ENCODE data around the gene CERS4. TPM values are rescaled to one million over a fixed set of nuclear protein-coding genes. Genes with fewer than 3 reads are reported as not detected.

The CERS4 gene
- total and polyA plus RNA-seq, 2 of the 8 experiments (the other 6 are each of a cell fraction or from before 2014, with no cell fraction given) = 88.2 to 179 TPM

GRCh38 chr19:8168537-8168936 is 40.6 kb upstream of the CERS4 start (continued):
- TF ChIP-seq, protein P1, sequence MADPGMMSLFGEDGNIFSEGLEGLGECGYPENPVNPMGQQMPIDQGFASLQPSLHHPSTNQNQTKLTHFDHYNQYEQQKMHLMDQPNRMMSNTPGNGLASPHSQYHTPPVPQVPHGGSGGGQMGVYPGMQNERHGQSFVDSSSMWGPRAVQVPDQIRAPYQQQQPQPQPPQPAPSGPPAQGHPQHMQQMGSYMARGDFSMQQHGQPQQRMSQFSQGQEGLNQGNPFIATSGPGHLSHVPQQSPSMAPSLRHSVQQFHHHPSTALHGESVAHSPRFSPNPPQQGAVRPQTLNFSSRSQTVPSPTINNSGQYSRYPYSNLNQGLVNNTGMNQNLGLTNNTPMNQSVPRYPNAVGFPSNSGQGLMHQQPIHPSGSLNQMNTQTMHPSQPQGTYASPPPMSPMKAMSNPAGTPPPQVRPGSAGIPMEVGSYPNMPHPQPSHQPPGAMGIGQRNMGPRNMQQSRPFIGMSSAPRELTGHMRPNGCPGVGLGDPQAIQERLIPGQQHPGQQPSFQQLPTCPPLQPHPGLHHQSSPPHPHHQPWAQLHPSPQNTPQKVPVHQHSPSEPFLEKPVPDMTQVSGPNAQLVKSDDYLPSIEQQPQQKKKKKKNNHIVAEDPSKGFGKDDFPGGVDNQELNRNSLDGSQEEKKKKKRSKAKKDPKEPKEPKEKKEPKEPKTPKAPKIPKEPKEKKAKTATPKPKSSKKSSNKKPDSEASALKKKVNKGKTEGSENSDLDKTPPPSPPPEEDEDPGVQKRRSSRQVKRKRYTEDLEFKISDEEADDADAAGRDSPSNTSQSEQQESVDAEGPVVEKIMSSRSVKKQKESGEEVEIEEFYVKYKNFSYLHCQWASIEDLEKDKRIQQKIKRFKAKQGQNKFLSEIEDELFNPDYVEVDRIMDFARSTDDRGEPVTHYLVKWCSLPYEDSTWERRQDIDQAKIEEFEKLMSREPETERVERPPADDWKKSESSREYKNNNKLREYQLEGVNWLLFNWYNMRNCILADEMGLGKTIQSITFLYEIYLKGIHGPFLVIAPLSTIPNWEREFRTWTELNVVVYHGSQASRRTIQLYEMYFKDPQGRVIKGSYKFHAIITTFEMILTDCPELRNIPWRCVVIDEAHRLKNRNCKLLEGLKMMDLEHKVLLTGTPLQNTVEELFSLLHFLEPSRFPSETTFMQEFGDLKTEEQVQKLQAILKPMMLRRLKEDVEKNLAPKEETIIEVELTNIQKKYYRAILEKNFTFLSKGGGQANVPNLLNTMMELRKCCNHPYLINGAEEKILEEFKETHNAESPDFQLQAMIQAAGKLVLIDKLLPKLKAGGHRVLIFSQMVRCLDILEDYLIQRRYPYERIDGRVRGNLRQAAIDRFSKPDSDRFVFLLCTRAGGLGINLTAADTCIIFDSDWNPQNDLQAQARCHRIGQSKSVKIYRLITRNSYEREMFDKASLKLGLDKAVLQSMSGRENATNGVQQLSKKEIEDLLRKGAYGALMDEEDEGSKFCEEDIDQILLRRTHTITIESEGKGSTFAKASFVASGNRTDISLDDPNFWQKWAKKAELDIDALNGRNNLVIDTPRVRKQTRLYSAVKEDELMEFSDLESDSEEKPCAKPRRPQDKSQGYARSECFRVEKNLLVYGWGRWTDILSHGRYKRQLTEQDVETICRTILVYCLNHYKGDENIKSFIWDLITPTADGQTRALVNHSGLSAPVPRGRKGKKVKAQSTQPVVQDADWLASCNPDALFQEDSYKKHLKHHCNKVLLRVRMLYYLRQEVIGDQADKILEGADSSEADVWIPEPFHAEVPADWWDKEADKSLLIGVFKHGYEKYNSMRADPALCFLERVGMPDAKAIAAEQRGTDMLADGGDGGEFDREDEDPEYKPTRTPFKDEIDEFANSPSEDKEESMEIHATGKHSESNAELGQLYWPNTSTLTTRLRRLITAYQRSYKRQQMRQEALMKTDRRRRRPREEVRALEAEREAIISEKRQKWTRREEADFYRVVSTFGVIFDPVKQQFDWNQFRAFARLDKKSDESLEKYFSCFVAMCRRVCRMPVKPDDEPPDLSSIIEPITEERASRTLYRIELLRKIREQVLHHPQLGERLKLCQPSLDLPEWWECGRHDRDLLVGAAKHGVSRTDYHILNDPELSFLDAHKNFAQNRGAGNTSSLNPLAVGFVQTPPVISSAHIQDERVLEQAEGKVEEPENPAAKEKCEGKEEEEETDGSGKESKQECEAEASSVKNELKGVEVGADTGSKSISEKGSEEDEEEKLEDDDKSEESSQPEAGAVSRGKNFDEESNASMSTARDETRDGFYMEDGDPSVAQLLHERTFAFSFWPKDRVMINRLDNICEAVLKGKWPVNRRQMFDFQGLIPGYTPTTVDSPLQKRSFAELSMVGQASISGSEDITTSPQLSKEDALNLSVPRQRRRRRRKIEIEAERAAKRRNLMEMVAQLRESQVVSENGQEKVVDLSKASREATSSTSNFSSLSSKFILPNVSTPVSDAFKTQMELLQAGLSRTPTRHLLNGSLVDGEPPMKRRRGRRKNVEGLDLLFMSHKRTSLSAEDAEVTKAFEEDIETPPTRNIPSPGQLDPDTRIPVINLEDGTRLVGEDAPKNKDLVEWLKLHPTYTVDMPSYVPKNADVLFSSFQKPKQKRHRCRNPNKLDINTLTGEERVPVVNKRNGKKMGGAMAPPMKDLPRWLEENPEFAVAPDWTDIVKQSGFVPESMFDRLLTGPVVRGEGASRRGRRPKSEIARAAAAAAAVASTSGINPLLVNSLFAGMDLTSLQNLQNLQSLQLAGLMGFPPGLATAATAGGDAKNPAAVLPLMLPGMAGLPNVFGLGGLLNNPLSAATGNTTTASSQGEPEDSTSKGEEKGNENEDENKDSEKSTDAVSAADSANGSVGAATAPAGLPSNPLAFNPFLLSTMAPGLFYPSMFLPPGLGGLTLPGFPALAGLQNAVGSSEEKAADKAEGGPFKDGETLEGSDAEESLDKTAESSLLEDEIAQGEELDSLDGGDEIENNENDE (IDR thresholded peaks at IDR 0.05; ENCODE audit: insufficient replicate concordance, low read length) = no peak
- TF ChIP-seq POLR2A (IDR thresholded peaks at IDR 0.05; ENCODE audit: control extremely low read depth in 1 of 2, low read depth in 2 of 2, low read length in 2 of 2) = no peak
- TF ChIP-seq CBX8 (IDR thresholded peaks at IDR 0.05; ENCODE audit: borderline replicate concordance, low read depth, low read length) = no peak
- no peak for TF ChIP-seq SAP30 (IDR thresholded peaks at IDR 0.05; ENCODE audit: insufficient read depth, insufficient replicate concordance, low read length)
- TF ChIP-seq CBX5 (IDR thresholded peaks at IDR 0.05; ENCODE audit: low read depth, low read length) = no peak
